OCI-LY7 (cell line): Measurements from ENCODE around the gene MN1. TPM values are rescaled to one million over a fixed set of nuclear protein-coding genes. Genes with fewer than 3 reads are reported as not detected.

Source experiments
- Bru-seq: library from RNA; stranded (reverse); fragments of 400-500 nt; gene quantifications from one replicate; lab custom pipeline; 2021; lab: Mats Ljungman, UMichigan
- BruChase-seq, 2 experiments: library from RNA; stranded (reverse); fragments of 400-500 nt; gene quantifications; one replicate each; lab custom pipeline; 2021; lab: Mats Ljungman, UMichigan
- BruUV-seq: library from RNA; stranded (reverse); fragments of 400-500 nt; replicated peaks from 2 replicates; lab custom pipeline; 2021; lab: Mats Ljungman, UMichigan
- CTCF ChIA-PET: fragments of 300-600 bp; sonication (Branson Sonifier 250); formaldehyde crosslinking; loops from one replicate; lab custom pipeline; 2022; ENCODE audit warnings: antibody characterized with exemption; ENCODE audit not compliant: unreplicated experiment; lab: Charles Lee
- POLR2A ChIA-PET: fragments of 300-600 bp; sonication (Branson Sonifier 250); formaldehyde crosslinking; loops from one replicate; lab custom pipeline; 2022; ENCODE audit warnings: antibody characterized with exemption; lab: Charles Lee
- DNase-seq: peaks from one replicate; pipeline ENCODE4 v3.0.0-alpha.2; 2015; ENCODE audit warnings: low spot score
- H2AFZ ChIP-seq: fragments of 200-600 bp; sonication (generic), shearing (Covaris generic); 2 replicates; pipeline ENCODE4 v1.6.1; 2014; ENCODE audit warnings: mild to moderate bottlenecking, antibody characterized with exemption, low read length, moderate library complexity
- H3K27ac ChIP-seq: fragments of 200-600 bp; sonication (generic); 2 replicates; pipeline ENCODE4 v1.5.1; 2014; ENCODE audit warnings: mixed run types, low read depth, mild to moderate bottlenecking, moderate library complexity, low read length, inconsistent platforms; ENCODE audit not compliant: poor library complexity, severe bottlenecking
- H3K36me3 ChIP-seq: fragments of 200-600 bp; sonication (generic); 2 replicates; pipeline ENCODE4 v1.6.1; 2014; ENCODE audit warnings: mild to moderate bottlenecking, antibody characterized with exemption, low read length, moderate library complexity, mixed read lengths; ENCODE audit not compliant: insufficient read depth
- H3K4me1 ChIP-seq: fragments of 200-600 bp; sonication (generic); 2 replicates; pipeline ENCODE4 v1.5.1; 2014; ENCODE audit warnings: mild to moderate bottlenecking, low read length; ENCODE audit not compliant: insufficient read depth, poor library complexity, severe bottlenecking
- H3K4me2 ChIP-seq: fragments of 200-600 bp; sonication (generic); 2 replicates; pipeline ENCODE4 v1.6.1; 2014; ENCODE audit warnings: mild to moderate bottlenecking, low read length
- H3K4me3 ChIP-seq: fragments of 200-600 bp; sonication (generic); 2 replicates; pipeline ENCODE4 v1.5.1; 2014; ENCODE audit warnings: mild to moderate bottlenecking, low read depth, low read length; ENCODE audit not compliant: poor library complexity, severe bottlenecking
- H3K79me2 ChIP-seq: fragments of 200-600 bp; sonication (generic); 2 replicates; pipeline ENCODE4 v1.6.1; 2016; ENCODE audit warnings: low read depth, mild to moderate bottlenecking, low read length, moderate library complexity, mixed read lengths; ENCODE audit not compliant: insufficient read depth
- H3K9me2 ChIP-seq: fragments of 200-600 bp; sonication (generic); 2 replicates; pipeline ENCODE4 v1.6.1; 2016; ENCODE audit warnings: mild to moderate bottlenecking, low read length, mixed read lengths; ENCODE audit not compliant: insufficient read depth
- H3K9me3 ChIP-seq: fragments of 200-600 bp; sonication (generic); 2 replicates; pipeline ENCODE4 v1.6.1; 2014; ENCODE audit warnings: mild to moderate bottlenecking, mixed run types, low read length, mixed read lengths
- H4K20me1 ChIP-seq: fragments of 200-600 bp; sonication (generic); 2 replicates; pipeline ENCODE4 v1.6.1; 2014; ENCODE audit warnings: mild to moderate bottlenecking, antibody characterized with exemption, low read length, moderate library complexity, mixed read lengths; ENCODE audit not compliant: insufficient read depth
- CTCF ChIP-seq: fragments of 200-600 bp; sonication (generic); conservative IDR thresholded peaks from 2 replicates; pipeline ENCODE4 v1.5.1; 2014; ENCODE audit warnings: mild to moderate bottlenecking, antibody characterized with exemption, low read length, moderate library complexity, mixed read lengths
- EZH2phosphoT487 ChIP-seq: fragments of 200-600 bp; sonication (generic); IDR thresholded peaks from 2 replicates; pipeline ENCODE4 v1.6.1; 2018; ENCODE audit warnings: low read depth, borderline replicate concordance, mild to moderate bottlenecking, mixed run types, antibody characterized with exemption, low read length, moderate library complexity, mixed read lengths
- intact Hi-C: fragments of 100-400 bp; cut with micrococcal nuclease; formaldehyde crosslinking; loops from one replicate; pipeline ENCODE4 v1.10.0; 2022; ENCODE audit not compliant: unreplicated experiment
- long read RNA-seq: library from polyadenylated mRNA; stranded (forward); transcript quantifications from one replicate; pipeline ENCODE4 v2.0.0, GENCODE V29; 2022
- total RNA-seq, 2 experiments: library from RNA; depleted of rRNA in 1 of 2; stranded (reverse); fragments of >200 nt in 1 of 2; shearing (Covaris generic) in 1 of 2; gene quantifications; 2 replicates each; pipeline ENCODE4 v1.2.3, GENCODE V29; 2014 to 2022

Gene MN1
- total RNA-seq (2014; rRNA removed; shearing (Covaris generic)) (0.47 TPM in 1 of 2 replicates, not detected in the other), total RNA-seq (2022) (not detected in 2 replicates), Bru-seq, nascent RNA (percentile 11 among the genes with signal in this experiment), BruChase-seq, experiment 1, labeled RNA remaining after a 6-hour chase (percentile 10 among the genes with signal in this experiment), BruChase-seq, experiment 2, labeled RNA remaining after a 2-hour chase (percentile 13 among the genes with signal in this experiment)
- long read RNA-seq = 0 reads

- CTCF ChIA-PET = no interaction called here
- DNase-seq = no peak
- POLR2A ChIA-PET = no interaction called here
These were observed at the start of gene MN1 for GRCh38 chr22:27801616-27802345. TSS of gene MN1 (minus strand) at chr22:27801756. CDS start at chr22:27800543, 1,213 bp downstream.

GRCh38 chr22:27850000-27850521 lies 48.5 kb upstream of the MN1 start:
- no peak overlapping the region for H3K27ac ChIP-seq
- H2AFZ ChIP-seq = no peak overlapping the region
- POLR2A ChIA-PET = no interaction called here
- no peaks in the 10 kb centered on the region for H4K20me1 ChIP-seq
- H3K4me1 ChIP-seq = no peaks in the 10 kb centered on the region
- intact Hi-C loops = no loop called here
- no peaks in the 10 kb centered on the region for H3K9me3 ChIP-seq
- no TSS peak for BruUV-seq
- TF ChIP-seq CTCF = no peak
- TF ChIP-seq EZH2phosphoT487 = no peak
- no peak overlapping the region for H3K4me3 ChIP-seq
- H3K9me2 ChIP-seq = no peaks in the 10 kb centered on the region
- CTCF ChIA-PET = no interaction called here
- DNase-seq = no peak
- H3K36me3 ChIP-seq = peaks cover 56% of the 10 kb centered on the region
- no peaks in the 10 kb centered on the region for H3K79me2 ChIP-seq
- no peak overlapping the region for H3K4me2 ChIP-seq

More at GRCh38 chr22:27801616-27802345, at the start of gene MN1:
- no peaks in the 10 kb centered on the region for H3K36me3 ChIP-seq
- TF ChIP-seq CTCF = no peak
- TF ChIP-seq EZH2phosphoT487 = no peak
- H3K27ac ChIP-seq = no peak within 1 kb of the TSS
- no peak within 1 kb of the TSS for H3K4me2 ChIP-seq
- H3K79me2 ChIP-seq = no peaks in the 10 kb centered on the region
- no peaks in the 10 kb centered on the region for H3K9me3 ChIP-seq
- H3K4me3 ChIP-seq = no peak within 1 kb of the TSS
- no TSS peak for BruUV-seq
- H2AFZ ChIP-seq = no peak within 1 kb of the TSS
- no peaks in the 10 kb centered on the region for H4K20me1 ChIP-seq
- intact Hi-C loops = no loop called here
- H3K9me2 ChIP-seq = no peaks in the 10 kb centered on the region
- H3K4me1 ChIP-seq = no peaks in the 10 kb centered on the region
